HG02938 (cell line): ENCODE data around the gene GPC6.
A peak's percentile ranks its signal among the peaks of the same experiment; 100 is the strongest.

ENCODE experiments used
- ATAC-seq: cut with Tn5 transposase; IDR thresholded peaks from one replicate; pipeline ENCODE4 v1.9.1; 2021; ENCODE audit warnings: mild to moderate bottlenecking, moderate library complexity; ENCODE audit not compliant: unreplicated experiment

Gene GPC6

GRCh38 chr13:94352057-94352456 is 1125.5 kb downstream of the GPC6 start:
- ATAC-seq: no peak

DNA sequence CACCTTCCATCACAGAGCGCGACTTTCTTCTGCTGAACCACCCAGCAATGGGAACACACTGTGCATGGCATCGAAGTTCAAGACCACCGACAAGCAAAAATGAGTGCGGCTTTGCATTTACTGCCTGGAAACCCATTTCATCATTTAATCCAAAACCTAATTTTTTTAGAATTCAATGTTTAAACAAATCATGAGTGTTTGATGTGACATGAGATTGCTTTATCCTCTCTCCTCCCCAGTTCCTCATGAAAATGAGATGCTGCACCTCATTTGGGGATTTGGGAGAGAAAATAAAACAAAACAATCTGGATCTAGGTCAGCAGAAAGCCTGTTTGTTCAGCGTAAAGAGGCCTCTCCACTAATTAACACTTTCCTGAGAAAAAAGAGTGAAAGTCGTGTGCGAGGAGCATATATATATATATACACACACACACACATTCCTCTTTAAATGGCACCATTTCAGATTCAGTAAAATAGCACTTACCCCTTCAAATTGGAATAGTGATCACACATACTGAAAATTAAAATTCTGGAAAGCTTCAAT is 1126.6 kb downstream of the GPC6 start:
- no peak for ATAC-seq

DNA sequence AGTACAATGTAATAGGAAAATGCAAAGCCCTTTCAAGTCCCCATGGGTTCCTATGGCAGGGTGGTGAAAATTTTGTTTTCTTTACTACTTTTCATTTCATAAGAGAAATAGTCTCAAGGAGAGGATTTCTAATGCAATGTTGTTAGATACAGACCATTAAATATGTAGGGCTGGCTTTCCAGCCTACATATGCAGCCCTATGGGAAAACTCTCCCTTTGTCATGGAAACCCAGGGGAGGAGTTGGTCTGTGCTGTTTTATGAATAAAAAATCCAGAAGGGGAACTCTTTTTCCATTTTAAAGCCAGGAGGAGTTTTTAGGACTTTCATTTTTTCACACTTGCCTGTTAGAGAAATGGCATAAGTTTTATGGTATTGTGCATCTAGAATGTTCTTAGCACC is 1133.3 kb downstream of the GPC6 start:
- ATAC-seq: no peak

DNA sequence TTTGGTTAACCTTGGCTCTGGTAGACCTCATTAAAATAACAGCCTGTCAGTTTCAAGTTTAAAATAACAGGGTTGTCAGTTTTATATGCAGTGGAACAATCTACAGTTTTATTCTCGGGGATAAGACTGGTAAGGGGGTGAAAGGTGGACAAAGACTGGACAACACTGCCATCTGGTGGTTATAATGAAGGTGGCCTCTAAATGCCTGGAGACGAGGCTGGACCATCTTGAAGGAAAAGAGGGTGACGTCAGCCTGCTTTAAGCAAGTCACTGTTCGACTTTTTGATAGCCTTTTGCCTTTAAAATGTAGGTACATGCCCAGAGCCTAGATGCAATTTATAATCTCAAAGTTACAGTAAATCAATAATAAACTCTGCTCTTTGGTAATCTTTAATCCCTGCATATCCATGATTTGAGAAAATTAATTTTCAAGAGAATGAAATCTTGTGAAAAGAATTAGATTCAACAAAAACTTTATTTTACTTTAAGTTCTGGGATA is 1135.9 kb downstream of the GPC6 start:
- peak; percentile 100 for ATAC-seq

DNA sequence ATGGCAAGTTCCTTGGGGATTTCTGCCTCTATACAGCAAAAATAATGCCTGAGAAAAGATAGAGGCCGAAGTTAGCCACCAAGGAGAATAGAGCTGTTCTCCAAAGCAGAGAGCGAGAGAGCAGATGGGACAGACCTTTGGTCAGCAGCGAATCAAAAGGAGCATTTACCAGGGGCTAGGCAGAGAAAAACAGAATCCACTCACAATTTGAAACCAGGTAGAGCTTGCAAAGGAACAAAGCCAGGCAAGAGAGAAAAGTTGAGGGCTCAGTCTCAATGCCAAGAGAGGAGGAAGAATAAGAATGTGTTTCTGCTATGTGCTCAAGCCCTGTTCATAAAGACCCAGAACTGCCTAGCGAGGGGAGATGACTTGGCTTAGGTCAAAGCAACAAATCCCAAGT is 1140.1 kb downstream of the GPC6 start:
- ATAC-seq: no peak

GRCh38 chr13:94369972-94370436 is 1143.4 kb downstream of the GPC6 start:
- ATAC-seq: no peak

- no peak for ATAC-seq
These were observed 1145.2 kb downstream of the GPC6 start for GRCh38 chr13:94371855-94372254.

DNA sequence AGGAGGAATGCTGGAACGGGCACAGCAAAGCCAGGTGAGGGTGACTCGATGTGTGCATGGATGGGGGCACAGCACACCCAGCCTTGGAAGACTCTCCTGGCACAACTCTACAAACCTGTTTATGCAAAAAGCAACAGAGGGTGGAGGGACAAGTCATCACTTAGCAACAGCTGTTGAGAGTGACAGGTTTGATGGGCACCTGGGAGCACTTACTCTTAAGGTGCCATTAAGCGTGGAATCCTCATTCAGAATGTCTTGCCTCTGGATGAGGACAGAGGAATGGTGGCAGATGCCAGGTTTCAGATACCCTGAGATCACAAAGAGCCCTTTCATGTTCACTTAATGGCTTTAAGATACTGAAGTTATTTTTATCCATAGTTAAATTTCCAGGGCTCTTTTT is 1155.9 kb downstream of the GPC6 start:
- ATAC-seq: no peak

GRCh38 chr13:94382960-94383359 is 1156.4 kb downstream of the GPC6 start:
- ATAC-seq: no peak

- ATAC-seq: no peak
These were observed 1157.8 kb downstream of the GPC6 start for GRCh38 chr13:94384231-94384905.

GRCh38 chr13:94387047-94387446 is 1160.4 kb downstream of the GPC6 start:
- ATAC-seq: no peak

DNA sequence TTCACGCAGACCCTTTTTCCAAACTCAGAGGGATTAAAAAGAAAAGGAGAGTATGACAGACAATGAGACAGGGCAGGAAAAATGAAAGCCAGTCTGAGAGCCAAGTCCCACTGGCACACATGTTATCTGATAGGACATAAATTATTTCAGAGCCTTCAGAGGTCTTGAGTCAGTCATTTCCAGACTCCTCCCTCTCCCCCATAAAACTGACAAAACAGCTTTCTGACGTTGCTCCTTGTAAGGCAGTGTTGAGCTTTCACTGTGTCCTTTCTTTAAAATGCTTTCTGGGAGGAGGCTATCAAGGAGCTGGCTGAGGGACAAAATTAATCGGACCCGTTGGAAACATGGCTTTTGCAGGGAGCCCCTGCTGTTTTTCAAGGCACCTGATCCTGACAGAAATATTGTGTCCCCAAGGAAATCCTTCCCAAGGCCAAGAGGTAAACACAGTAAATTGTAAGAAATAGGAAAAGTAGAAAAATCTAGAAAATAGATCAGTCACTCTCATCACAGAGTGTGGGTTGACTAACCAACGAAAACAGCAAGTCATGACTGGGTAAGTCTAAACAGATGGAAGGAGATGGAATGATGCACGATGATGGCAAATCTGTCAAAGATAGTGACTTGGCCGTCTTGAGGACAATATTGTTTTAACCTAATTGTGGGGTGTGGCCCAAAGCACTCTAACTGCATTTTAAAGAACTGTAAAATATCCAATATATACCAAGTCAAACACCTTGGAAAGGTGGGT is 1163.2 kb downstream of the GPC6 start:
- no peak for ATAC-seq

GRCh38 chr13:94390881-94391280 is 1164.3 kb downstream of the GPC6 start:
- ATAC-seq: no peak

- ATAC-seq: no peak
These were observed 1168.1 kb downstream of the GPC6 start for GRCh38 chr13:94394723-94395122.

DNA sequence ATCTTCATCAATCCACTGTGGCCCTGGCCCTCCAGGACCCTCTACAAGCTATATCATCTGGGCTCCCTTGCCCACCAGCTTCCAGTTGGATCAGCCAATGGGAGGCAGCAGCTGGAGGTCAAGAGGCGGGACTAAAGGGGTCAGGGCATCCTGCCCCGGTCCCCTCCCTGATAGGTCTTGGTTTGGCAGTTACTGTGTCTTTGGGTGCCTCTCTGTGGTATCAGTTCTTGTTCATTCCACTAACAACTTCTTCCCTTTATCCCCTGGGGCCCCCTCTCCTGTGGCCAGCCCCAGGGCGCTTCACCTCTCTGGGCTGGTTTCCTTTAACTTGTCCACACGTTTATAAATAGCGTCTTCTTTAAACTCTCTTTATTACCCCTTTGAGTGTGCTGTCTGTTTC is 1169.3 kb downstream of the GPC6 start:
- ATAC-seq: no peak

DNA sequence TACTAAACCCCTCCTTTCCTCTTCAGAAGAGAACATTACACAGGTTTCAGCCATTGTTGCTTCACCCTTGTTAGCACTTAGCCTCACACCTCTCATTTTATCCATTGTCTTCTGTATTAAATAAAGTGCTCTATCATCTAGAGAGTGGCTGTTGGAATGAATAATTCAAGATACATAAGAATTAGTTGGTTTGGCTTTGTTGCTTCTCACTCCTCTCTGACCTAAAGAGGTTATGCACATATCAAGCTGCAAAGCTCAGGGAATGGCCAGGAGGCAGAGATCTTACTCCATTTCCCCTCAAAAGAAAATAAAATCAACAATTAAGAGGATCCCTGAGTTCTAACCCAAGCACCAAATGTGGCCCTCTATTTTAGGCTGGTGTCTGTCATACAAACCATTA is 1173.2 kb downstream of the GPC6 start:
- no peak for ATAC-seq

DNA sequence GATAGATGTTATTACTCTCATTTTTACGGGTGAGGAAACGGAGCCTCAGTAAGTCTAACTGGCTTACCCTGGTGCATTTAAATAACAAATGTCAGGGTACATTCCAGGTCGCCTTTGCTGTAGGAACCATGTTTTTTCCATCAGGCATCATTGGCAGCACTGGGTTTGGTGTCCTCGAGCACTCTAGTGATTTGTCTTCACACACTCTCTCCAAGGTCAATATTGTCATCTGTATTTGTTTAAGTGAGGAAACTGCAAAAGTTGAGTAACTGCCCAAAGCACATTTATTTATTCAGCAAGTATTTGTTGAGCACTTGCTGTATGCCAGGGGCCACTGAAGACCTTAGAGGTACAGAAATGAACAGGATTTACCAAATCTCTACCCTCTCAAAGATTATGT is 1174.3 kb downstream of the GPC6 start:
- no peak for ATAC-seq

GRCh38 chr13:94408314-94409036 is 1181.9 kb downstream of the GPC6 start:
- no peak for ATAC-seq

DNA sequence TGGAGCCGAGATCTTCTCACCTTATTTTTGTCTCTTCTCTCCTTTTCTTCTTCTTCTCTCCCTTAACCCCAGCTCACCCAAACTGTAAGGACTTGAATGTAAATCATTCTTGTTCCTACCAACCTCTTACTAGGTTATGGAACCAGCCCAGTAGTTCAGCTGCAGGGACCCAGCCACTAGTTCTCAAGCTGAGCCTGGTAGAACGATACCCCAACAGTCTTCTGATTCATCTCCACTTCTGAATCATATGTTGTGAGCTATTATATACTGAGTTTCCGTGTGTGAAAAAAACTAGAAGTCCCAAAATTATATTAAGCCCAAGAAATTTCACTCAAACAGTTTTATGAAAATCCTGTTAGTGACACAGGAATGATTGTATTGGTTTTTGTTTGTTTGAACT is 1185.1 kb downstream of the GPC6 start:
- no peak for ATAC-seq

GRCh38 chr13:94412870-94413597 is 1186.4 kb downstream of the GPC6 start:
- ATAC-seq: no peak

DNA sequence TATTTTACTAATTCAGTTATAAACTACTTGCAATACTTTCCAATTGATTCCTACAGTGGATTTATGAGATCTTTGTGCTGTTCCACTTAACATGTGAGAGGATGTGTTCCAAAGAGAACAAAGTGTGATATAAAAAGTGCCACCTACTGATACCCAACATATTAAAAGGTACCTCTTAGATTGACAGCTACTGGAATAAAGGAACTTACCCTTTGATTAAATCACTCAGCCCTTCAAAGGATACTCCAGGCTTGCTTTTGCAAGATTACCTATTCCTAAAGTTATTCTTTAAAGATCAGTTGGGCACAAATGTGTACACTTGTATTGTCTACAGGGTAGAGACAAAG is 1187.0 kb downstream of the GPC6 start:
- no peak for ATAC-seq
